Measurements from ENCODE around the gene DNAH10.

DNA sequence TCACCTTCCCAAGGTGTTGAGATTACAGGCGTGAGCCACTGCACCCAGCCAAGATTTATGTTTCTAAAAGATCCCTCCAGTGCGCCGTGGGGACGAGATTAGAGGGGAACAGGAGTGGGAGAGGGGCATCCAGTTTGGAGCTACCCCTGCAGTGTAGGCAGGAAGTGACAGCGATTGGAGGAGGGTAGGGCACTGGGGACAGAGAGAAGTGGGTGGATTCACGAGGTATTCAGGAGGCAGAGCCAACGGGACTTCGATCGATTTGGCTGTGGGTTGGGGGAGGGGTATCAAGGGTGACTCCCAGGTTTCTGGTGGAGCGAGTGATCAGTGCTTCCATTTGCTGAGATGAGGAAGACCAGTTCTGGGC lies 128.4 kb downstream of the DNAH10 start:
- TF ChIP-seq, protein P1, sequence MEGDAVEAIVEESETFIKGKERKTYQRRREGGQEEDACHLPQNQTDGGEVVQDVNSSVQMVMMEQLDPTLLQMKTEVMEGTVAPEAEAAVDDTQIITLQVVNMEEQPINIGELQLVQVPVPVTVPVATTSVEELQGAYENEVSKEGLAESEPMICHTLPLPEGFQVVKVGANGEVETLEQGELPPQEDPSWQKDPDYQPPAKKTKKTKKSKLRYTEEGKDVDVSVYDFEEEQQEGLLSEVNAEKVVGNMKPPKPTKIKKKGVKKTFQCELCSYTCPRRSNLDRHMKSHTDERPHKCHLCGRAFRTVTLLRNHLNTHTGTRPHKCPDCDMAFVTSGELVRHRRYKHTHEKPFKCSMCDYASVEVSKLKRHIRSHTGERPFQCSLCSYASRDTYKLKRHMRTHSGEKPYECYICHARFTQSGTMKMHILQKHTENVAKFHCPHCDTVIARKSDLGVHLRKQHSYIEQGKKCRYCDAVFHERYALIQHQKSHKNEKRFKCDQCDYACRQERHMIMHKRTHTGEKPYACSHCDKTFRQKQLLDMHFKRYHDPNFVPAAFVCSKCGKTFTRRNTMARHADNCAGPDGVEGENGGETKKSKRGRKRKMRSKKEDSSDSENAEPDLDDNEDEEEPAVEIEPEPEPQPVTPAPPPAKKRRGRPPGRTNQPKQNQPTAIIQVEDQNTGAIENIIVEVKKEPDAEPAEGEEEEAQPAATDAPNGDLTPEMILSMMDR (IDR thresholded peaks at IDR 0.05; ENCODE audit: insufficient read depth, low read depth, low read length), result no peak
- TF ChIP-seq EZH2 (IDR thresholded peaks at IDR 0.05; ENCODE audit: insufficient read depth, low read length), result no peak

All from astrocyte (in vitro differentiated cells and primary cell).